OCI-LY7 (cell line): Measurements from ENCODE around the gene RAB40C. TPM values are rescaled to one million over a fixed set of nuclear protein-coding genes. Genes with fewer than 3 reads are reported as not detected.

Experiments used
- BruUV-seq: library from RNA; stranded (reverse); fragments of 400-500 nt; replicated peaks from 2 replicates; lab custom pipeline; 2021; lab: Mats Ljungman, UMichigan
- CTCF ChIA-PET: fragments of 300-600 bp; sonication (Branson Sonifier 250); formaldehyde crosslinking; loops from one replicate; lab custom pipeline; 2022; ENCODE audit warnings: antibody characterized with exemption; ENCODE audit not compliant: unreplicated experiment; lab: Charles Lee
- POLR2A ChIA-PET: fragments of 300-600 bp; sonication (Branson Sonifier 250); formaldehyde crosslinking; loops from one replicate; lab custom pipeline; 2022; ENCODE audit warnings: antibody characterized with exemption; lab: Charles Lee
- DNase-seq: peaks from one replicate; pipeline ENCODE4 v3.0.0-alpha.2; 2015; ENCODE audit warnings: low spot score
- H2AFZ ChIP-seq: fragments of 200-600 bp; sonication (generic), shearing (Covaris generic); 2 replicates; pipeline ENCODE4 v1.6.1; 2014; ENCODE audit warnings: mild to moderate bottlenecking, antibody characterized with exemption, low read length, moderate library complexity
- H3K27ac ChIP-seq: fragments of 200-600 bp; sonication (generic); 2 replicates; pipeline ENCODE4 v1.5.1; 2014; ENCODE audit warnings: mixed run types, low read depth, mild to moderate bottlenecking, moderate library complexity, low read length, inconsistent platforms; ENCODE audit not compliant: poor library complexity, severe bottlenecking
- H3K36me3 ChIP-seq: fragments of 200-600 bp; sonication (generic); 2 replicates; pipeline ENCODE4 v1.6.1; 2014; ENCODE audit warnings: mild to moderate bottlenecking, antibody characterized with exemption, low read length, moderate library complexity, mixed read lengths; ENCODE audit not compliant: insufficient read depth
- H3K4me1 ChIP-seq: fragments of 200-600 bp; sonication (generic); 2 replicates; pipeline ENCODE4 v1.5.1; 2014; ENCODE audit warnings: mild to moderate bottlenecking, low read length; ENCODE audit not compliant: insufficient read depth, poor library complexity, severe bottlenecking
- H3K4me2 ChIP-seq: fragments of 200-600 bp; sonication (generic); 2 replicates; pipeline ENCODE4 v1.6.1; 2014; ENCODE audit warnings: mild to moderate bottlenecking, low read length
- H3K4me3 ChIP-seq: fragments of 200-600 bp; sonication (generic); 2 replicates; pipeline ENCODE4 v1.5.1; 2014; ENCODE audit warnings: mild to moderate bottlenecking, low read depth, low read length; ENCODE audit not compliant: poor library complexity, severe bottlenecking
- H3K79me2 ChIP-seq: fragments of 200-600 bp; sonication (generic); 2 replicates; pipeline ENCODE4 v1.6.1; 2016; ENCODE audit warnings: low read depth, mild to moderate bottlenecking, low read length, moderate library complexity, mixed read lengths; ENCODE audit not compliant: insufficient read depth
- H3K9me2 ChIP-seq: fragments of 200-600 bp; sonication (generic); 2 replicates; pipeline ENCODE4 v1.6.1; 2016; ENCODE audit warnings: mild to moderate bottlenecking, low read length, mixed read lengths; ENCODE audit not compliant: insufficient read depth
- H3K9me3 ChIP-seq: fragments of 200-600 bp; sonication (generic); 2 replicates; pipeline ENCODE4 v1.6.1; 2014; ENCODE audit warnings: mild to moderate bottlenecking, mixed run types, low read length, mixed read lengths
- H4K20me1 ChIP-seq: fragments of 200-600 bp; sonication (generic); 2 replicates; pipeline ENCODE4 v1.6.1; 2014; ENCODE audit warnings: mild to moderate bottlenecking, antibody characterized with exemption, low read length, moderate library complexity, mixed read lengths; ENCODE audit not compliant: insufficient read depth
- CTCF ChIP-seq: fragments of 200-600 bp; sonication (generic); conservative IDR thresholded peaks from 2 replicates; pipeline ENCODE4 v1.5.1; 2014; ENCODE audit warnings: mild to moderate bottlenecking, antibody characterized with exemption, low read length, moderate library complexity, mixed read lengths
- EZH2phosphoT487 ChIP-seq: fragments of 200-600 bp; sonication (generic); IDR thresholded peaks from 2 replicates; pipeline ENCODE4 v1.6.1; 2018; ENCODE audit warnings: low read depth, borderline replicate concordance, mild to moderate bottlenecking, mixed run types, antibody characterized with exemption, low read length, moderate library complexity, mixed read lengths
- intact Hi-C: fragments of 100-400 bp; cut with micrococcal nuclease; formaldehyde crosslinking; loops from one replicate; pipeline ENCODE4 v1.10.0; 2022; ENCODE audit not compliant: unreplicated experiment
- total RNA-seq, 2 experiments: library from RNA; depleted of rRNA in 1 of 2; stranded (reverse); fragments of >200 nt in 1 of 2; shearing (Covaris generic) in 1 of 2; gene quantifications; 2 replicates each; pipeline ENCODE4 v1.2.3, GENCODE V29; 2014 to 2022

Gene RAB40C
- total RNA-seq, 2 experiments from 2014 or later, result 19.3 to 20.9 TPM

DNA sequence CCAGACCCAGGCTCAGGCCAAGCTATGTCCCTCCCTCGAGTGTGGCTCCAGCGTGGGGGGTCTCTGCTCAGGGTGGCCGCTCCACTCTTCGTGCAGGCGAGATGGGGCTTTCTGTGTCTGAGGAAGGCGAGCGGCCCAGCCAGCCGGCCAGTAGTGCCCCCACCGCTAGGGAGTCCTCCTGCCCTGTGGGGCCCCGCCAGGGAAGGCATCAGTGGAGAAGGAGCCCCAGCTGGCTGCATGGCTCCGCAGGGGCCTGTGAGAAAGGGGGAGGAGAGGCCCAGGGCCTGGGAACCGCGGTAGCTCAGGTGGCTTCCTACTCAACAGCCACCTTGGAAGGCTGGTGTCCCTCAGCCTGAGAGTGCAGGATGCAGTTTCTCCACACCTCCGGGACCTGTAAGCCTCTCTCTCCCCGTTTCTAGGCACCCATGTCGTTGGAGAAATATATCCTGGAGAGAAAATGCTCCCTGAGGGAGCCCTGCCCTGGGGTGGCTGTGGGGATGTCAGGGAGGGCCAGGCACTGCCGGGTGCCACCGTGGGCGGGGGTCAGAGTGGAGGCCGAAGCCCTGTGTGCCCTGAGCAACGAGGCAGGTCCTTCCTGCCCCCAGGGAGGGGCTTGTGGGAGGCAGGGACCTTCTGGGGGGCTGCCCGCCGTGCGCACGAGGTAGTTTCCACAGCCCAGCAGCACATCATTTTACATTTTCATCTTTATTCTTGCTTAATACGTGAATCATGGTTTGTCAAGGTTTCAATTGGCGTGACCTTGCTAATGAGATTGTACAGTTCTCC lies 16.8 kb upstream of the RAB40C start:
- H3K4me3 ChIP-seq, result no peak overlapping the region
- no peak overlapping the region for H2AFZ ChIP-seq
- no peak for DNase-seq
- BruUV-seq, result no TSS peak
- peaks cover 20% of the 10 kb centered on the region for H3K4me1 ChIP-seq
- H3K27ac ChIP-seq, result no peak overlapping the region
- intact Hi-C loops, result no loop called here
- peaks cover 7% of the 10 kb centered on the region; the same call in 1 of the 2 replicates for H3K79me2 ChIP-seq
- TF ChIP-seq EZH2phosphoT487 (no peak), CTCF (no peak)
- ChIA-PET CTCF (no interaction called here), POLR2A (no interaction called here)
- H3K9me2 ChIP-seq, result no peaks in the 10 kb centered on the region
- H4K20me1 ChIP-seq, result no peaks in the 10 kb centered on the region
- peaks cover 4% of the 10 kb centered on the region; the same call in 1 of the 2 replicates for H3K36me3 ChIP-seq
- no peaks in the 10 kb centered on the region for H3K9me3 ChIP-seq
- no peak overlapping the region for H3K4me2 ChIP-seq

- TF ChIP-seq EZH2phosphoT487 (no peak), CTCF (no peak)
- Histone ChIP-seq H3K4me2 (no peak overlapping the region), H3K79me2 (peaks cover 7% of the 10 kb centered on the region; the same call in 1 of the 2 replicates), H3K36me3 (peaks cover 4% of the 10 kb centered on the region; the same call in 1 of the 2 replicates), H3K27ac (no peak overlapping the region), H2AFZ (no peak overlapping the region), H3K4me3 (no peak overlapping the region), H3K4me1 (peaks cover 20% of the 10 kb centered on the region), H3K9me2 (no peaks in the 10 kb centered on the region), H4K20me1 (no peaks in the 10 kb centered on the region), H3K9me3 (no peaks in the 10 kb centered on the region)
- no TSS peak for BruUV-seq
- intact Hi-C loops, result no loop called here
- DNase-seq, result no peak
- ChIA-PET POLR2A (no interaction called here), CTCF (no interaction called here)
Observed at GRCh38 chr16:574021-574760, 15.7 kb upstream of the RAB40C start.
